Measurements from ENCODE around the gene FSCN2. TPM values are rescaled to one million over a fixed set of nuclear protein-coding genes. Genes with fewer than 3 reads are reported as not detected.

FSCN2 gene
- total and polyA plus RNA-seq, 2 experiments from 2014 or later, result 0.13 to 1.6 TPM

GRCh38 chr17:81574643-81574956 lies 46.4 kb downstream of the FSCN2 start (continued):
- TF ChIP-seq ZNF462 (CRISPR knock-in tag; IDR thresholded peaks at IDR 0.05) (no peak), CREB1 (CRISPR knock-in tag; IDR thresholded peaks at IDR 0.05; ENCODE audit: low read depth) (no peak), EZH2phosphoT487 (IDR thresholded peaks at IDR 0.05; ENCODE audit: unreplicated experiment) (no peak)

- H3F3A ChIP-seq (replicated peaks; ENCODE audit: low read depth), result 0 out of 2 replicates have a peak, but pooled peaks cover 2% of the 10 kb centered on the region
- TF ChIP-seq NANOG (IDR thresholded peaks at IDR 0.05; ENCODE audit: borderline replicate concordance) (no peak), CTCF (conservative IDR thresholded peaks at IDR 0.05; ENCODE audit: low read depth in 2 of 2) (no peak), EZH2phosphoT487 (IDR thresholded peaks at IDR 0.05; ENCODE audit: unreplicated experiment) (no peak), POLR2AphosphoS5 (IDR thresholded peaks at IDR 0.05; ENCODE audit: low read depth) (no peak), ZNF331 (CRISPR knock-in tag; IDR thresholded peaks at IDR 0.05; ENCODE audit: low read depth) (no peak), EZH2 (IDR thresholded peaks at IDR 0.05; ENCODE audit: low read depth, unreplicated experiment) (no peak), ZNF114 (CRISPR knock-in tag; IDR thresholded peaks at IDR 0.05) (no peak), ETS1 (IDR thresholded peaks at IDR 0.05) (no peak), STAT1 (IDR thresholded peaks at IDR 0.05; ENCODE audit: unreplicated experiment) (no peak), CREB1 (CRISPR knock-in tag; IDR thresholded peaks at IDR 0.05; ENCODE audit: low read depth) (no peak), JUNB (IDR thresholded peaks at IDR 0.05; ENCODE audit: unreplicated experiment) (no peak), REST (IDR thresholded peaks at IDR 0.05; ENCODE audit: unreplicated experiment) (no peak)
- H4K20me1 ChIP-seq (replicated peaks; ENCODE audit: insufficient read depth), result peaks cover 23% of the 10 kb centered on the region
- H3K9me2 ChIP-seq (ENCODE audit: insufficient read depth), result no peaks in the 10 kb centered on the region
- Mint-ChIP-seq H3K36me3 (ENCODE audit: low read depth) (peaks cover 58% of the 10 kb centered on the region), H3K27ac (no peak overlapping the region), H3K9me3 (no peaks in the 10 kb centered on the region; the same call in 2 of the 3 replicates), H3K4me1 (no peaks in the 10 kb centered on the region; the same call in 2 of the 3 replicates), H3K27me3 (ENCODE audit: insufficient read depth, low read depth, poor library complexity) (peaks cover 5% of the 10 kb centered on the region), H3K4me3 (no peak overlapping the region)
- no peak overlapping the region for H2AFZ ChIP-seq
- H3K79me2 ChIP-seq (replicated peaks; ENCODE audit: insufficient read depth), result peaks cover 5% of the 10 kb centered on the region
- ATAC-seq (no peak), DNase-seq (ENCODE audit: low spot score) (no peak)
- peaks cover 7% of the 10 kb centered on the region; the same call in 1 of the 2 replicates for H3K36me3 ChIP-seq (ENCODE audit: insufficient read depth)
- no peaks in the 10 kb centered on the region for H3K4me1 ChIP-seq (ENCODE audit: insufficient read depth)
- no peak overlapping the region for H3K27ac ChIP-seq (ENCODE audit: low read depth)
- no peaks in the 10 kb centered on the region for H3K27me3 ChIP-seq (ENCODE audit: insufficient read depth)
- no peak overlapping the region for H3K4me2 ChIP-seq
- H3K4me3 ChIP-seq, result no peak overlapping the region
These were observed 47.7 kb downstream of the FSCN2 start for GRCh38 chr17:81575836-81576235.
